GM12878 (cell line): Measurements from ENCODE around the gene CRTC2. TPM values are rescaled to one million over a fixed set of nuclear protein-coding genes. Genes with fewer than 3 reads are reported as not detected.

Experiments
- BMI1 ChIP-seq: fragments of 450-650 bp; IDR thresholded peaks from 2 replicates; pipeline ENCODE4 v1.6.1; 2016; ENCODE audit warnings: mild to moderate bottlenecking, moderate library complexity, borderline replicate concordance
- CBX3 ChIP-seq: fragments of 200-600 bp; sonication (generic); IDR thresholded peaks from 2 replicates; pipeline ENCODE4 v1.6.1; 2016; ENCODE audit warnings: low read depth, borderline replicate concordance
- EGR1 ChIP-seq, 2 experiments: IDR thresholded peaks; 1 replicate in 1 of 2; 2 replicates in 1 of 2; pipeline ENCODE4 v1.6.1; 2011 to 2012; ENCODE audit warnings: low read depth in 2 of 2, low read length in 2 of 2, borderline replicate concordance in 1 of 2, mild to moderate bottlenecking in 1 of 2, moderate library complexity in 1 of 2
- EZH2 ChIP-seq: IDR thresholded peaks from 2 replicates; pipeline ENCODE4 v1.6.1; 2012; ENCODE audit warnings: low read depth, mild to moderate bottlenecking, control low read depth, inconsistent platforms, low read length, borderline replicate concordance; ENCODE audit not compliant: control insufficient read depth
- FOXK2 ChIP-seq: fragments of 450-650 bp; IDR thresholded peaks from 2 replicates; pipeline ENCODE4 v1.6.1; 2017; ENCODE audit warnings: mild to moderate bottlenecking, moderate library complexity
- FOXM1 ChIP-seq: IDR thresholded peaks from 2 replicates; pipeline ENCODE4 v1.6.1; 2012; ENCODE audit warnings: low read depth, mild to moderate bottlenecking, inconsistent platforms, low read length, moderate library complexity
- HDAC6 ChIP-seq: fragments of 200-600 bp; sonication (generic); IDR thresholded peaks from one replicate; pipeline ENCODE4 v1.8.0; 2017; ENCODE audit warnings: antibody characterized with exemption; ENCODE audit not compliant: unreplicated experiment
- IKZF1 ChIP-seq: fragments of 450-650 bp; conservative IDR thresholded peaks from 2 replicates; pipeline ENCODE4 v1.6.1; 2017; ENCODE audit warnings: antibody characterized with exemption, mild to moderate bottlenecking
- LARP7 ChIP-seq: fragments of 450-650 bp; IDR thresholded peaks from 2 replicates; pipeline ENCODE4 v1.6.1; 2017; ENCODE audit warnings: mild to moderate bottlenecking
- MEF2B ChIP-seq: fragments of 450-650 bp; IDR thresholded peaks from 2 replicates; pipeline ENCODE4 v1.6.1; 2018; ENCODE audit warnings: mild to moderate bottlenecking, moderate library complexity; ENCODE audit not compliant: partially characterized antibody, poor library complexity, severe bottlenecking
- NFYB ChIP-seq: IDR thresholded peaks from 2 replicates; pipeline ENCODE4 v1.6.1; 2011; ENCODE audit warnings: low read depth, mild to moderate bottlenecking, low read length, improper control_type of control experiment, moderate library complexity; ENCODE audit not compliant: insufficient read depth
- POLR2AphosphoS5 ChIP-seq: IDR thresholded peaks from 2 replicates; pipeline ENCODE4 v1.6.1; 2011; ENCODE audit warnings: mild to moderate bottlenecking, low read length, inconsistent platforms
- RBBP5 ChIP-seq: fragments of 200-600 bp; sonication (generic); conservative IDR thresholded peaks from 2 replicates; pipeline ENCODE4 v1.6.1; 2016
- SIN3A ChIP-seq: IDR thresholded peaks from 2 replicates; pipeline ENCODE4 v1.6.1; 2012; ENCODE audit warnings: low read depth, low read length, improper control_type of control experiment
- SMAD1 ChIP-seq: fragments of 450-650 bp; IDR thresholded peaks from 2 replicates; pipeline ENCODE4 v1.6.1; 2018; ENCODE audit warnings: mild to moderate bottlenecking, low read depth; ENCODE audit not compliant: partially characterized antibody
- SPI1 ChIP-seq: IDR thresholded peaks from 2 replicates; pipeline ENCODE4 v1.6.1; 2011; ENCODE audit warnings: low read depth, mild to moderate bottlenecking, low read length, moderate library complexity, borderline replicate concordance; ENCODE audit not compliant: insufficient read depth
- TBL1XR1 ChIP-seq: IDR thresholded peaks from 2 replicates; pipeline ENCODE4 v1.6.1; 2012; ENCODE audit warnings: low read depth, low read length, improper control_type of control experiment
- TCF3 ChIP-seq: IDR thresholded peaks from 2 replicates; pipeline ENCODE4 v1.6.1; 2012; ENCODE audit warnings: low read depth, mild to moderate bottlenecking, low read length, borderline replicate concordance; ENCODE audit not compliant: insufficient read depth
- YBX1 ChIP-seq: fragments of 450-650 bp; IDR thresholded peaks from 2 replicates; pipeline ENCODE4 v1.6.1; 2016; ENCODE audit warnings: antibody characterized with exemption
- ZNF207 ChIP-seq: fragments of 450-650 bp; IDR thresholded peaks from 2 replicates; pipeline ENCODE4 v1.6.1; 2014; ENCODE audit warnings: antibody characterized with exemption, mild to moderate bottlenecking, borderline replicate concordance
- ZNF622 ChIP-seq: fragments of 450-650 bp; IDR thresholded peaks from 2 replicates; pipeline ENCODE4 v1.6.1; 2017; ENCODE audit warnings: mild to moderate bottlenecking, inconsistent platforms
- ZSCAN29 ChIP-seq: fragments of 450-650 bp; IDR thresholded peaks from 2 replicates; pipeline ENCODE4 v1.6.1; 2017; ENCODE audit warnings: mild to moderate bottlenecking, moderate library complexity
- polyA plus RNA-seq, 11 experiments: library from polyadenylated mRNA; depleted of rRNA in 4 of 11; unstranded in 6 of 11; stranded (reverse) in 5 of 11; fragments of >200 nt; fragmentation: Nextera tagmentation in 4 of 11; fragmentation: Illumina TruSeq in 1 of 11; extraction: Ambion mirVana in 4 of 11; extraction: Trizol in 1 of 11; gene quantifications; 1 replicate in 1 of 11; 2 replicates in 10 of 11; pipeline versions ENCODE4 v1.2.1 to v1.2.3, GENCODE V29; 2011 to 2016; ENCODE audit warnings: inconsistent platforms in 2 of 11, missing spikeins in 2 of 11, low read depth in 1 of 11
- total RNA-seq, 4 experiments: library from RNA; depleted of rRNA in 3 of 4; stranded (reverse); fragments of >200 nt in 3 of 4; fragmentation: Illumina TruSeq in 1 of 4; extraction: Trizol in 1 of 4; gene quantifications; 2 replicates each; pipeline versions ENCODE4 v1.2.1 to v1.2.3, GENCODE V29; 2013 to 2021
- TF ChIP-seq, protein P1 (sequence below): fragments of 450-650 bp; formaldehyde crosslinking; IDR thresholded peaks from 2 replicates; pipeline ENCODE4 v1.5.0; 2022; ENCODE audit warnings: mild to moderate bottlenecking, missing genetic modification characterization
- TF ChIP-seq, protein P2 (sequence below): IDR thresholded peaks from 2 replicates; pipeline ENCODE4 v1.6.1; 2011; ENCODE audit warnings: borderline replicate concordance, low read depth, mild to moderate bottlenecking, moderate library complexity, mixed read lengths, low read length; ENCODE audit not compliant: insufficient read depth; ENCODE audit errors: extremely low read length
- TF ChIP-seq, protein P3 (sequence below): IDR thresholded peaks from 2 replicates; pipeline ENCODE4 v1.6.1; 2011; ENCODE audit warnings: mild to moderate bottlenecking, low read depth, low read length, moderate library complexity; ENCODE audit not compliant: insufficient replicate concordance

The CRTC2 gene
- total and polyA plus RNA-seq, 10 of the 15 experiments (the other 5 are each of a cell fraction or from before 2014, with no cell fraction given) = 5.1 to 57.9 (median 32.7) TPM

DNA sequence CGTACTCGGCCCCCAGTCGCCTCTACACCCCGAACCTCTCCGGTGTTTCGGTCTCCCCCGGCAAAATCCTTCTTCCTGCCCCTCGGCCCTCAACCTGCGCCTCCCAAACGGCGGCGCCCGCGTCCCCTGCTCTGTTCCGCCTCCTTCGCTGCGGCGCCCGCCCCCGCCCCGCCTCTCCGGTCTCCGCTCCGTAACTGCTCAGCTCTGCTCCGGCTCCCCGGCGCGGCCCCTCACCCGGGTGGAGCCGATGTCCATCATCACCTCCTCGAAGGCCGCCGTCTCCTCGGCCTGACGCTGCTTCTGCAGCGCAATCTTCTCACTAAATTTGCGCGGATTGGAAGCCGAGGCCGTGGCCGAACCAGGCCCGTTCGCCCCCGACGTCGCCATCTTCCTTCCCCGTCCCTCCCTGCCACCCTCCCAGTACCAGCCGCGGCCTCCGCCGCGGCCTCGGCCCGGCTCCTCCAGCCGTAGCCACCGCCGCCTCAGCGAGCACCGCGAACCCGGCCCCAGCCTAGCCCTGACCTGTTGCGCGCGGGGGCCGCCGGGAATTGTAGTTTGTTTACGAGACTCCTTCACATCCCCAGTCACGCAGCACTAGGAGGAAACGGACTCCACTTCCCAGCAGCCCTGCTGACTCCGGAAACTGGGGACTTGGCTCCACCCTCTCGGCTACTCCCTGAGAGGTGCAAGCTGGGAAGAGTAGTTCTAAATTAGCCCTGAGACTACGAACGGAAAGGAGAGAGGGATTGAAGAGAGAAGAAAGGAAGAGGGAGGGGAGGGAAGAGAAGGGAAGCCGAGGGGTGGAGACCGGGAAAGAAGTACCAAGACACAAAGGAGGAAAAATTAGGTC lies at the start of gene CRTC2 (continued):
- no peak for TF ChIP-seq SMAD1
- TF ChIP-seq TBL1XR1 = peak; percentile 78; the same call in 1 of the 2 replicates
- TF ChIP-seq, protein P1, sequence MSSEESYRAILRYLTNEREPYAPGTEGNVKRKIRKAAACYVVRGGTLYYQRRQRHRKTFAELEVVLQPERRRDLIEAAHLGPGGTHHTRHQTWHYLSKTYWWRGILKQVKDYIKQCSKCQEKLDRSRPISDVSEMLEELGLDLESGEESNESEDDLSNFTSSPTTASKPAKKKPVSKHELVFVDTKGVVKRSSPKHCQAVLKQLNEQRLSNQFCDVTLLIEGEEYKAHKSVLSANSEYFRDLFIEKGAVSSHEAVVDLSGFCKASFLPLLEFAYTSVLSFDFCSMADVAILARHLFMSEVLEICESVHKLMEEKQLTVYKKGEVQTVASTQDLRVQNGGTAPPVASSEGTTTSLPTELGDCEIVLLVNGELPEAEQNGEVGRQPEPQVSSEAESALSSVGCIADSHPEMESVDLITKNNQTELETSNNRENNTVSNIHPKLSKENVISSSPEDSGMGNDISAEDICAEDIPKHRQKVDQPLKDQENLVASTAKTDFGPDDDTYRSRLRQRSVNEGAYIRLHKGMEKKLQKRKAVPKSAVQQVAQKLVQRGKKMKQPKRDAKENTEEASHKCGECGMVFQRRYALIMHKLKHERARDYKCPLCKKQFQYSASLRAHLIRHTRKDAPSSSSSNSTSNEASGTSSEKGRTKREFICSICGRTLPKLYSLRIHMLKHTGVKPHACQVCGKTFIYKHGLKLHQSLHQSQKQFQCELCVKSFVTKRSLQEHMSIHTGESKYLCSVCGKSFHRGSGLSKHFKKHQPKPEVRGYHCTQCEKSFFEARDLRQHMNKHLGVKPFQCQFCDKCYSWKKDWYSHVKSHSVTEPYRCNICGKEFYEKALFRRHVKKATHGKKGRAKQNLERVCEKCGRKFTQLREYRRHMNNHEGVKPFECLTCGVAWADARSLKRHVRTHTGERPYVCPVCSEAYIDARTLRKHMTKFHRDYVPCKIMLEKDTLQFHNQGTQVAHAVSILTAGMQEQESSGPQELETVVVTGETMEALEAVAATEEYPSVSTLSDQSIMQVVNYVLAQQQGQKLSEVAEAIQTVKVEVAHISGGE (CRISPR knock-in tag) = no peak
- TF ChIP-seq EGR1 (IDR thresholded peaks at IDR 0.05; ENCODE audit: borderline replicate concordance in 1 of 2, low read depth in 2 of 2, low read length in 2 of 2) = peak in 1 of 2 experiments; percentile 76; a peak in 1 of 3 replicates
- TF ChIP-seq EZH2 = no peak
- TF ChIP-seq, protein P2, sequence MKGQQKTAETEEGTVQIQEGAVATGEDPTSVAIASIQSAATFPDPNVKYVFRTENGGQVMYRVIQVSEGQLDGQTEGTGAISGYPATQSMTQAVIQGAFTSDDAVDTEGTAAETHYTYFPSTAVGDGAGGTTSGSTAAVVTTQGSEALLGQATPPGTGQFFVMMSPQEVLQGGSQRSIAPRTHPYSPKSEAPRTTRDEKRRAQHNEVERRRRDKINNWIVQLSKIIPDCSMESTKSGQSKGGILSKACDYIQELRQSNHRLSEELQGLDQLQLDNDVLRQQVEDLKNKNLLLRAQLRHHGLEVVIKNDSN = no peak
- 0 out of 2 replicates have a peak, but pooled peaks have one; percentile 37 for TF ChIP-seq SIN3A
- TF ChIP-seq YBX1 = no peak
- no peak for TF ChIP-seq SPI1
- no peak for TF ChIP-seq ZSCAN29
- TF ChIP-seq MEF2B = no peak
- TF ChIP-seq BMI1 = no peak
- TF ChIP-seq HDAC6 = no peak
- no peak for TF ChIP-seq RBBP5
- TF ChIP-seq CBX3 = no peak
- TF ChIP-seq LARP7 = no peak; the same call in none of the 2 replicates
- peak; percentile 82 for TF ChIP-seq POLR2AphosphoS5
- TF ChIP-seq TCF3 = no peak
- peak; percentile 73; the same call in 1 of the 2 replicates for TF ChIP-seq ZNF207
- TF ChIP-seq, protein P3, sequence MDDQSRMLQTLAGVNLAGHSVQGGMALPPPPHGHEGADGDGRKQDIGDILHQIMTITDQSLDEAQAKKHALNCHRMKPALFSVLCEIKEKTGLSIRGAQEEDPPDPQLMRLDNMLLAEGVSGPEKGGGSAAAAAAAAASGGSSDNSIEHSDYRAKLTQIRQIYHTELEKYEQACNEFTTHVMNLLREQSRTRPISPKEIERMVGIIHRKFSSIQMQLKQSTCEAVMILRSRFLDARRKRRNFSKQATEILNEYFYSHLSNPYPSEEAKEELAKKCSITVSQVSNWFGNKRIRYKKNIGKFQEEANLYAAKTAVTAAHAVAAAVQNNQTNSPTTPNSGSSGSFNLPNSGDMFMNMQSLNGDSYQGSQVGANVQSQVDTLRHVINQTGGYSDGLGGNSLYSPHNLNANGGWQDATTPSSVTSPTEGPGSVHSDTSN = no peak
- TF ChIP-seq NFYB = no peak
- TF ChIP-seq FOXM1 = no peak
- no peak for TF ChIP-seq ZNF622
- TF ChIP-seq FOXK2 = no peak; the same call in 1 of the 2 replicates
- TF ChIP-seq IKZF1 = peak; percentile 100
